IMR-90 (cell line): ENCODE measurements around the gene ADCY5.

Source experiments
- CTCF ChIP-seq: conservative IDR thresholded peaks from 2 replicates; pipeline ENCODE4 v1.5.1; 2012; ENCODE audit warnings: mild to moderate bottlenecking, low read depth, low read length, improper control_type of control experiment
- MXI1 ChIP-seq: IDR thresholded peaks from 2 replicates; pipeline ENCODE4 v1.6.1; 2012; ENCODE audit warnings: low read depth, mild to moderate bottlenecking, low read length, moderate library complexity, borderline replicate concordance
- POLR2A ChIP-seq: IDR thresholded peaks from 2 replicates; pipeline ENCODE4 v1.6.1; 2012; ENCODE audit warnings: mild to moderate bottlenecking, low read depth, low read length
- RFX5 ChIP-seq: IDR thresholded peaks from 2 replicates; pipeline ENCODE4 v1.8.0; 2012; ENCODE audit warnings: low read depth, mild to moderate bottlenecking, low read length, moderate library complexity
- SMC3 ChIP-seq: fragments of 150-350 bp; IDR thresholded peaks from 2 replicates; pipeline ENCODE4 v1.6.1; 2016; ENCODE audit warnings: low read depth, mild to moderate bottlenecking, antibody characterized with exemption, low read length, moderate library complexity
- USF2 ChIP-seq: fragments of 150-350 bp; IDR thresholded peaks from 2 replicates; pipeline ENCODE4 v1.6.1; 2017; ENCODE audit warnings: mild to moderate bottlenecking, antibody characterized with exemption, low read length, low read depth

- no peak for TF ChIP-seq SMC3
- no peak for TF ChIP-seq CTCF
- TF ChIP-seq POLR2A, result no peak
- no peak for TF ChIP-seq MXI1
- no peak for TF ChIP-seq RFX5
- no peak for TF ChIP-seq USF2
Measured at GRCh38 chr3:123414973-123415775, 33.7 kb downstream of the ADCY5 start.
